NCI-H82 treated with DMSO at 0.1 percent for 48 hours (cell line): ENCODE results near the gene ZNF580.

ENCODE experiments used
- DNase-seq: peaks from one replicate; lab custom pipeline; 2025; ENCODE audit not compliant: unreplicated experiment; lab: John Stamatoyannopoulos, UW

Gene ZNF580

DNA sequence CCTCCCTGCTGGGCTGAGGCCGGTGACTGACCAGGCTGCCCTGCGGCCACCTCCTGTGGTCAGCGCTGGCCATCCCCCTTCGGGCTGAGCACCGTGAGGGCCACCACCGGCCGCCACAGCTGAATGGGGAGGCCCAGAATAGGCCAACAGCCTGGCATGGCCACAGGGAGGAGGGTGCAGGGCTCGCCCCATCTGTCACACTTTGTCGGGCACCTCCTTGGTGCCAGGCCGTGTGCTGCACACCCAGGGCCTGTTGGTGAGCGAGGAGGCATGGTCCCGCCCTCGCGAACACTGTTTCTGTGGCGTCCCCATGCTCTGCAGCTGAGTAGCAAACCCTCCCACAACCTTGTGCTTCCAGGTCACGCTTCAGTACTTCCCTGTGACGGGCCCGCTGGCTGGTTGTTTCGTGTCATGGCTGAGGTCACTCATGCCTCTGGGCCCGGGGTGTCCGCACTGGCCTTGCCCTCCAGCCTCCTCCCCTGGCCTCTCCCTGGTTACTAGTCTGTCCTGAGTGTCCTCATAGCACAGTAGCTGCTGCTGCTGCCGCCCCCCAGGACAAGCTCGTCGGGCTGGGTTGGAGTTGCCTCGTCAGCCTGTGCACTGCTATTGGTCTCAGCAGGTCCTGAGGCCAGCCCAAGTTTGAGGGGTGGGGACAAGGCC is 49.4 kb downstream of the ZNF580 start:
- no peak for DNase-seq

GRCh38 chr19:55690769-55691545 is 50.2 kb downstream of the ZNF580 start:
- DNase-seq = no peak

- no peak for DNase-seq
Measured at GRCh38 chr19:55691561-55692481, 51.0 kb downstream of the ZNF580 start.

DNA sequence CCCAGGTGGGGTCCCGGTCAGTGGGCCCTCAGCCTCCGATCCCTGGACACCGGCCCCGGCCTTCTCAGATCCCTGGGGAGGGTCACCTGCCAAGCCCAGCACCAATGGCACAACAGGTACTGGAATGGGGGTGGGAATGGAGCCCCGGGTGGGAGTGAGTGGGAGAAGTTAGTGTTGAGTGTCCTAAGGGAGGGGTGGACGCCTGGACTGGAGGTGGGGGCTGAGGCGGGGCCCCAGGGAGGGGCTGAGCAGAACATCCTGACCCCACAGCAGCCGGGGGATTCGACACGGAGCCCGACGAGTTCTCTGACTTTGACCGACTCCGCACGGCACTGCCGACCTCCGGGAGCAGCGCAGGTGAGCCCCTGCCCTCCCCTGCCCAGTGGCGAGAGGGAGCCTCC is 51.9 kb downstream of the ZNF580 start:
- no peak for DNase-seq
